KMS-11 (cell line): ENCODE results near the gene TTYH2.

Experiments
- H2AFZ ChIP-seq: fragments of 200-600 bp; sonication (generic); 2 replicates; pipeline ENCODE4 v1.6.1; 2016; ENCODE audit warnings: antibody characterized with exemption, mixed run types, low read depth
- H3K27ac ChIP-seq: fragments of 200-600 bp; sonication (generic); 2 replicates; pipeline ENCODE4 v1.6.1; 2016; ENCODE audit warnings: mild to moderate bottlenecking, mixed run types
- H3K27me3 ChIP-seq: fragments of 200-600 bp; sonication (generic); 2 replicates; pipeline ENCODE4 v1.6.1; 2017; ENCODE audit warnings: mild to moderate bottlenecking, low read depth, mixed run types, moderate library complexity; ENCODE audit not compliant: insufficient read depth
- H3K36me3 ChIP-seq: fragments of 200-600 bp; sonication (generic); 2 replicates; pipeline ENCODE4 v1.6.1; 2017; ENCODE audit warnings: mild to moderate bottlenecking, mixed run types; ENCODE audit not compliant: insufficient read depth
- H3K4me1 ChIP-seq: fragments of 200-600 bp; sonication (generic); 2 replicates; pipeline ENCODE4 v1.6.1; 2016; ENCODE audit warnings: mild to moderate bottlenecking, low read depth, mixed run types; ENCODE audit not compliant: poor library complexity, severe bottlenecking
- H3K4me2 ChIP-seq: fragments of 200-600 bp; sonication (generic); 2 replicates; pipeline ENCODE4 v1.7.0; 2016; ENCODE audit warnings: mild to moderate bottlenecking, mixed run types
- H3K4me3 ChIP-seq: fragments of 200-600 bp; sonication (generic); IDR thresholded peaks from 2 replicates; pipeline ENCODE4 v1.6.1; 2017; ENCODE audit warnings: low read depth, low read length, mixed read lengths; ENCODE audit not compliant: insufficient read depth
- H3K79me2 ChIP-seq: fragments of 200-600 bp; sonication (generic); 2 replicates; pipeline ENCODE4 v1.6.1; 2016; ENCODE audit warnings: low read depth, mixed run types; ENCODE audit not compliant: insufficient read depth
- H3K9ac ChIP-seq: fragments of 200-600 bp; sonication (generic); 2 replicates; pipeline ENCODE4 v1.6.1; 2016; ENCODE audit warnings: mild to moderate bottlenecking, mixed run types
- H4K20me1 ChIP-seq: fragments of 200-600 bp; sonication (generic); 2 replicates; pipeline ENCODE4 v1.6.1; 2016; ENCODE audit warnings: mild to moderate bottlenecking, mixed run types; ENCODE audit not compliant: insufficient read depth
- TF ChIP-seq, protein P1 (sequence below): fragments of 200-600 bp; sonication (generic); conservative IDR thresholded peaks from 2 replicates; pipeline ENCODE4 v1.6.1; 2017; ENCODE audit warnings: low read depth, mild to moderate bottlenecking, antibody characterized with exemption, low read length, moderate library complexity, mixed read lengths

The TTYH2 gene

DNA sequence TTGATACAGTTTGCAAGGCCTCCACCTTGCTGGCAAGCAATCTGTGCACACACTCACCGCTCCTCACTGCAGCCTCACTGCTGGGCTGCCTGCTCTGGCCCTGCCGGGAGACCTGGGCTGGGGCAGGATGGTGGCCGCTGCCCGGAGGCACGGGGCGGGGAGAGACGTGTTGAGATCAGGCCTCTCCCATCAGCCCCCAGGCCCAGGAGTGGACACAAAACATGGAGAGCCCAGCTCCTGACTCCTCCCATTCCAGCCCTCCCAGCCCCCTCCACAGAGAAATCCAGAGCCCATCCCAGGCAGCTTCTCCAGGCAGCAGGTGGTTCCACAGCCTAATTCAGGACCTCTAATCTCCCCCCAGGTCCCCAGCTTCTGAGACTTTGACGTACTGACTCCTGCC, 33.0 kb upstream of the TTYH2 start:
- H3K27me3 ChIP-seq, result peaks cover 73% of the 10 kb centered on the region
- no peaks in the 10 kb centered on the region for H3K36me3 ChIP-seq
- H2AFZ ChIP-seq, result no peak overlapping the region
- TF ChIP-seq, protein P1, sequence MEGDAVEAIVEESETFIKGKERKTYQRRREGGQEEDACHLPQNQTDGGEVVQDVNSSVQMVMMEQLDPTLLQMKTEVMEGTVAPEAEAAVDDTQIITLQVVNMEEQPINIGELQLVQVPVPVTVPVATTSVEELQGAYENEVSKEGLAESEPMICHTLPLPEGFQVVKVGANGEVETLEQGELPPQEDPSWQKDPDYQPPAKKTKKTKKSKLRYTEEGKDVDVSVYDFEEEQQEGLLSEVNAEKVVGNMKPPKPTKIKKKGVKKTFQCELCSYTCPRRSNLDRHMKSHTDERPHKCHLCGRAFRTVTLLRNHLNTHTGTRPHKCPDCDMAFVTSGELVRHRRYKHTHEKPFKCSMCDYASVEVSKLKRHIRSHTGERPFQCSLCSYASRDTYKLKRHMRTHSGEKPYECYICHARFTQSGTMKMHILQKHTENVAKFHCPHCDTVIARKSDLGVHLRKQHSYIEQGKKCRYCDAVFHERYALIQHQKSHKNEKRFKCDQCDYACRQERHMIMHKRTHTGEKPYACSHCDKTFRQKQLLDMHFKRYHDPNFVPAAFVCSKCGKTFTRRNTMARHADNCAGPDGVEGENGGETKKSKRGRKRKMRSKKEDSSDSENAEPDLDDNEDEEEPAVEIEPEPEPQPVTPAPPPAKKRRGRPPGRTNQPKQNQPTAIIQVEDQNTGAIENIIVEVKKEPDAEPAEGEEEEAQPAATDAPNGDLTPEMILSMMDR, result no peak
- no peaks in the 10 kb centered on the region for H3K4me1 ChIP-seq
- no peak overlapping the region for H3K9ac ChIP-seq
- no peaks in the 10 kb centered on the region for H3K79me2 ChIP-seq
- no peak overlapping the region for H3K4me3 ChIP-seq
- H3K4me2 ChIP-seq, result no peak overlapping the region
- no peaks in the 10 kb centered on the region for H4K20me1 ChIP-seq
- no peak overlapping the region for H3K27ac ChIP-seq

GRCh38 chr17:74181341-74181740, 32.0 kb upstream of the TTYH2 start:
- Histone ChIP-seq H3K9ac (no peak overlapping the region), H3K27me3 (peaks cover 80% of the 10 kb centered on the region), H3K4me1 (no peaks in the 10 kb centered on the region), H2AFZ (no peak overlapping the region), H3K36me3 (no peaks in the 10 kb centered on the region), H4K20me1 (no peaks in the 10 kb centered on the region), H3K27ac (no peak overlapping the region), H3K79me2 (no peaks in the 10 kb centered on the region), H3K4me3 (no peak overlapping the region), H3K4me2 (no peak overlapping the region)
- TF ChIP-seq, protein P1, result no peak

DNA sequence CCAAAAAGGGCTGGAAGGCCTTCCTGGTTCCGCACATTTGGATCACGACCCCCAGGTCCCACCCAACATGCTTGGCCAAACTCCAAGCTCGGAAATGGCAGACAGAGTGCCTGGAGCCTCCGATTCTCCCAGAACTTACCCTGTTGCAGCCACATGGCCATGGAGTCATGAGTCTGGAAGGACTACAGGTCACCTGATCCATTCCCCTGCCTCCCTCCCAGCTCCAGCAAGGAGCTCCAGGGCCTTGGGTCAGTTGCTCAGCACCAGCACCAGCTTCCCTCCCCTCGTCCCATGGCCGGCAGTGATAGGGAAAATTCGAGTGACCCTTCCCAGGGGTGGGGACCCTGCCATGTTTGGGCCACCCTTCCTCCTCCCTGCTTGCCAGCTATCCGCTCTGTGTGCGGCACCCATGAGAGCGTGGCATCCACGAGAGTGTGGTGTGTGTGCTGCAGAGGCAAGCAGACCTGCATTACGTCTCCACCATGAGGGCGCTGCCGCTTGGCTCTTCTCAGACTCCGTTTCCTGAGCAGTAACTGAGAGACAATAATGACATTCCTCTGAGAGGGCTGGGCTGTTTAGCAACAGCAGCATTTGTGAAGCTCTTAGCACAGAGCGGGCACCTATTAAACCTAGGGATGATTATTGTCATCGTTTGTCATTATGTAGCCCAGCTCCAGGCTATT, 31.2 kb upstream of the TTYH2 start:
- TF ChIP-seq, protein P1, result no peak
- no peak overlapping the region for H3K9ac ChIP-seq
- H4K20me1 ChIP-seq, result no peaks in the 10 kb centered on the region
- no peaks in the 10 kb centered on the region for H3K36me3 ChIP-seq
- no peak overlapping the region for H3K4me3 ChIP-seq
- H3K27ac ChIP-seq, result no peak overlapping the region
- H3K27me3 ChIP-seq, result peaks cover 77% of the 10 kb centered on the region
- no peaks in the 10 kb centered on the region for H3K79me2 ChIP-seq
- no peaks in the 10 kb centered on the region for H3K4me1 ChIP-seq
- H2AFZ ChIP-seq, result no peak overlapping the region
- H3K4me2 ChIP-seq, result no peak overlapping the region

GRCh38 chr17:74183411-74183810, 30.0 kb upstream of the TTYH2 start:
- Histone ChIP-seq H3K4me3 (no peak overlapping the region), H3K4me2 (no peak overlapping the region), H3K27me3 (peaks cover 83% of the 10 kb centered on the region), H4K20me1 (no peaks in the 10 kb centered on the region), H2AFZ (no peak overlapping the region), H3K36me3 (no peaks in the 10 kb centered on the region), H3K9ac (no peak overlapping the region), H3K79me2 (no peaks in the 10 kb centered on the region), H3K4me1 (no peaks in the 10 kb centered on the region), H3K27ac (no peak overlapping the region)
- TF ChIP-seq, protein P1, result no peak
